Astrocyte of the spinal cord (primary cell): ENCODE results near the gene SPACA7.

Experiments
- DNase-seq: peaks from one replicate; pipeline ENCODE4 v3.0.0; 2011; ENCODE audit warnings: low read depth, low spot score
- H3K4me3 ChIP-seq: 2 replicates; pipeline ENCODE4 v1.5.1; 2011; ENCODE audit warnings: low read depth, mild to moderate bottlenecking, low read length, moderate library complexity
- in situ Hi-C: cut with HindIII; loops from 2 replicates; pipeline ENCODE4 v1.10.0; 2017; ENCODE audit warnings: low sequenced_read_pairs
- TF ChIP-seq, protein P1 (sequence below): IDR thresholded peaks from 2 replicates; pipeline ENCODE4 v1.5.1; 2012; ENCODE audit warnings: low read depth, mild to moderate bottlenecking, low read length, inconsistent platforms

SPACA7 gene

DNA sequence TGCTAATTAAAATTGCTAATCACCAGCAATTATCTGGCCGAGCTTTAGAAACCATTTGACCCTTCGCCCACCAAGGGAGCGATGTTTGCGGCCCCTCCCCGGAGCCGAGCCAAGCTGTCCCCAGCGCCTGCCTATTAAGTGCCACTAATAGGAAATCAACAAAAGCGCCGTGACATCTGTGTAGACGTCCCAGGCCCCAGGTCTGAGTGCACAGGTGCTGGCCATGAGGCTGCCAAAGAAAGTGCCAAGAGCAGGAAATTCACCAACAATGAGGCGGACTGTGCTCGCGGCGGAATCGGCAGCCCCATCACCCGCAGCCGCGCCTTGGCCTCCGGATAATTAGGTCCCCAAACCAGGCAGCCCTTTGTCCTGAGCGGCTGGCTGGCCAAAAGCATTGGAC lies 44.5 kb upstream of the SPACA7 start:
- H3K4me3 ChIP-seq, result no peak overlapping the region
- in situ Hi-C loops, result no loop called here
- TF ChIP-seq, protein P1, sequence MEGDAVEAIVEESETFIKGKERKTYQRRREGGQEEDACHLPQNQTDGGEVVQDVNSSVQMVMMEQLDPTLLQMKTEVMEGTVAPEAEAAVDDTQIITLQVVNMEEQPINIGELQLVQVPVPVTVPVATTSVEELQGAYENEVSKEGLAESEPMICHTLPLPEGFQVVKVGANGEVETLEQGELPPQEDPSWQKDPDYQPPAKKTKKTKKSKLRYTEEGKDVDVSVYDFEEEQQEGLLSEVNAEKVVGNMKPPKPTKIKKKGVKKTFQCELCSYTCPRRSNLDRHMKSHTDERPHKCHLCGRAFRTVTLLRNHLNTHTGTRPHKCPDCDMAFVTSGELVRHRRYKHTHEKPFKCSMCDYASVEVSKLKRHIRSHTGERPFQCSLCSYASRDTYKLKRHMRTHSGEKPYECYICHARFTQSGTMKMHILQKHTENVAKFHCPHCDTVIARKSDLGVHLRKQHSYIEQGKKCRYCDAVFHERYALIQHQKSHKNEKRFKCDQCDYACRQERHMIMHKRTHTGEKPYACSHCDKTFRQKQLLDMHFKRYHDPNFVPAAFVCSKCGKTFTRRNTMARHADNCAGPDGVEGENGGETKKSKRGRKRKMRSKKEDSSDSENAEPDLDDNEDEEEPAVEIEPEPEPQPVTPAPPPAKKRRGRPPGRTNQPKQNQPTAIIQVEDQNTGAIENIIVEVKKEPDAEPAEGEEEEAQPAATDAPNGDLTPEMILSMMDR, result no peak
- DNase-seq, result no peak

GRCh38 chr13:112332727-112333126 lies 43.4 kb upstream of the SPACA7 start:
- in situ Hi-C loops, result no loop called here
- no peak for DNase-seq
- TF ChIP-seq, protein P1, result no peak
- H3K4me3 ChIP-seq, result no peak overlapping the region

- no peak overlapping the region for H3K4me3 ChIP-seq
- DNase-seq, result no peak
- TF ChIP-seq, protein P1, result no peak
- in situ Hi-C loops, result no loop called here
Measured at GRCh38 chr13:112333756-112334543, 42.2 kb upstream of the SPACA7 start.

DNA sequence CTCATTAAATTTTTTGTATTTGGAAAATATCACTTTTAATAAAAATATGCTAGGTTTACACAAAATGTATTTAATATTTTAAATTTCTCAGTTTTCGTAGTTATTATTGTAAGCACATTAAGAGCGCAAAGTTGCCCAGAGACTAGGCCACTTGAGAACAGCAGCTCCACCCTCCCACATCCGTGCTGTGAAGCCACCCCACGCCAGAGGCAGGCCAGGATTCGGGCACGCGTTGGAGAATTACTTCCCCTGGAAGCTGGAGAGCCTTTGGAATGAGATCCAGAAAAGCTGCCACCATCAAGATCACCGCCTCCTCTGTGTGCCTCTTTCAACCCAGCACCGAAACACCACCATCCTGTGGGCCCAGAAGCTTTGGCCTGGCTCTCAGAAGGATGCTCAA lies 41.0 kb upstream of the SPACA7 start:
- in situ Hi-C loops, result no loop called here
- DNase-seq, result no peak
- H3K4me3 ChIP-seq, result no peak overlapping the region
- TF ChIP-seq, protein P1, result no peak

DNA sequence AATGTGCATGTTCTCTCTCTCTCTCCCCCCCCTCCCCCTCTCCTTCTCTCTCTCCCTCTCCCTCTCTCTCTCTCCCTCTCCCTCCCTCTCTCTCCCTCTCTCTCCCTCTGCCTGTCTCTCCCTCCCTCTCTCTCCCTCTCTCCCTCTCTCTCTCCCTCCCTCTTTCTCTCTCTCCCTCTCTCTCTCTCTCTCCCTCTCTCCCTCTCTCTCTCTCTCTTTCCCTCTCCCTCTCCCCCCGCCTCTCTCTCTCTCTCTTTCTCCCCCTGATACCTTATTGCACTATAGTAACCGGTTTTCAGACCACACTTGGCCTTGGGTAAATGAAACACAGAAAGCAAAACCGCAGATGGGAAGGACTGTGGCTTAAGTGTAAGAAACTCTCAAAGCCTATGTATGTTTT lies 34.7 kb upstream of the SPACA7 start:
- in situ Hi-C loops, result no loop called here
- TF ChIP-seq, protein P1, result no peak
- no peak for DNase-seq

DNA sequence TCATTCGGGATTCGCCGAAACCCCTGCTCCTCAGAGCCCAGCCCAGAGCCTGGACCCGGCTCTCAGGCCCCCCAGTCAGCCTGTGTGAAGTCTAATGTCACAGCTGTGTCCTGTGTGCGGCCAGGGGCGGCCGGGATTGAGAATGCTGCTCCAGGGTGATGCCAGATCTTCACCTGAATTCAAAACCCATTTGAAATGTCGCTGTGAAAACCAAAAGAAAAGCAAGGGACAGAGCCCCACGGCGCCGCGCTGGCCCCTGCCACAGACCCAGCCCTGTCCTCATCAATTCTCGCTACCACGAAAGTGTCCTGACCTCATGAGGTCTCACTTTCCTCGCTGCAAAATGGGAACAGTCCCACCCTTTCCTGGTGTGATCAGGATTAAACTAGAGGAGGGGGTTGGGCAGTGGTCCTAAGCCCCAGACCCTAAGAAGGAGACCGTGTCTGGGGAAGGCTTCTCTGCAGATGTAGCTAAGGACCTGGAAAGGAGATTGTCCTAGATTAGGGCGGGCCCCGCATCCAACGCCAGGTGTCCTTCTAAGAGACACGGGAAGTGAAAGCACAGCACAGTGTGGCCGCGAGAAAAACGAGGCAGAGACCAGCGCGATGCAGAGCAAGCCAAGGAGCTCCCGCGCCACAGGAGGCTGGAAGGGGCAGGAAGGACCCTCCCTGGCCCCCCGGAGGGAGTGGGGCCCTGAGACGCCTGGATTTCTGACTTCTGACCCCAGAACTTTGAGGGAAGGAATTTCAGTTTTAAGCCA lies 34.0 kb upstream of the SPACA7 start:
- DNase-seq, result no peak
- in situ Hi-C loops, result no loop called here
- TF ChIP-seq, protein P1, result no peak
- no peak overlapping the region for H3K4me3 ChIP-seq

More for the DNA sequence above, 34.7 kb upstream of the SPACA7 start:
- H3K4me3 ChIP-seq, result no peak overlapping the region
